Esophagus squamous epithelium (tissue), 4 donors: ENCODE measurements around the gene ZSCAN26.
"Not testable (repeated sequence)": the region's sequence is repeated elsewhere in the genome, so short reads cannot be mapped to it uniquely, and the experiment has no call there.

Experiments used
- CTCF ChIP-seq, 6 experiments: fragments of 450-650 bp in 4 of 6; fragments of 200-600 bp in 2 of 6; sonication (generic) in 2 of 6; IDR thresholded peaks; one replicate each; pipeline ENCODE4 v1.5.1; 2016 to 2019; ENCODE audit warnings: antibody characterized with exemption in 6 of 6, mild to moderate bottlenecking in 4 of 6, moderate library complexity in 4 of 6
- POLR2A ChIP-seq, 4 donors: fragments of 450-650 bp; IDR thresholded peaks; one replicate each; pipeline ENCODE4 v1.6.1; 2017; ENCODE audit warnings: antibody characterized with exemption in 4 of 4, mild to moderate bottlenecking in 4 of 4, moderate library complexity in 3 of 4

- not testable (repeated sequence) for TF ChIP-seq CTCF, POLR2A (IDR thresholded peaks at IDR 0.05)
Observed at GRCh38 chr6:28306363-28306762, 39.4 kb downstream of the ZSCAN26 start.
